ENCODE data around the gene ANGPTL3.

ANGPTL3 gene

GRCh38 chr1:62625415-62625814, 28.1 kb downstream of the ANGPTL3 start:
- DNase-seq (ENCODE audit: low spot score) = no peak

- no peak for DNase-seq (ENCODE audit: low spot score)
Measured at GRCh38 chr1:62628506-62628905, 31.2 kb downstream of the ANGPTL3 start.

GRCh38 chr1:62637392-62638105, 40.2 kb downstream of the ANGPTL3 start:
- DNase-seq (ENCODE audit: low spot score) = no peak

GRCh38 chr1:62643283-62643682, 46.0 kb downstream of the ANGPTL3 start:
- DNase-seq (ENCODE audit: low spot score) = no peak

- DNase-seq (ENCODE audit: low spot score) = no peak
Measured at GRCh38 chr1:62652387-62652786, 55.1 kb downstream of the ANGPTL3 start.

GRCh38 chr1:62654744-62655143, 57.4 kb downstream of the ANGPTL3 start:
- DNase-seq (ENCODE audit: low spot score) = no peak
